HUDEP-2 (cell line): ENCODE measurements around the gene AMOTL2.

ENCODE experiments used
- DNase-seq, 76 experiments: peaks; one replicate each; lab custom pipeline; 2025; ENCODE audit not compliant: unreplicated experiment in 76 of 76; lab: John Stamatoyannopoulos, UW

Gene AMOTL2

GRCh38 chr3:134374105-134374790 lies at the start of gene AMOTL2:
Gene AMOTL2, minus strand, starts transcription at chr3:134374447. Its CDS starts 3,014 bp downstream, at chr3:134371433.
- peak in 16 of 76 experiments; percentile 3 to 26 (median 14) for DNase-seq

DNA sequence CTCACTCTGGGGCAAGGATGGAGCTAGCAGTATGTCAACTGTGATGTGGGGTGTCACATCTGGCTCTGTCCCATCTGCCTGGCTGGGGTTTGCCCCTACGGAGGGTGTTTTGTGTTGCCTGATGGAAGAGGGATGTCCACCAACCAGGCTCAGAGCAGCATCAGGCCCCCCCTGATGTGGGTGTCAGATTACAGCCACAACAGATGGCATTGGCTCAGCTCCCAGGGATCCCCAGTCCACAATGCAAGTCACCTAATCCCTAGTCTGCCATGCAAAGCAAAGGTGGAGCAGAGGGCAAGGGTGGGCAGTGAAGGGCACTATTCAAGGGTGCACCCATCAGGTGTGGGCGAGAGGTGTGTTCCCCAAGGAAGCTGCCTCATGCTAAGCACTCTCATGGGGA lies 48.9 kb upstream of the AMOTL2 start:
- DNase-seq = no peak

DNA sequence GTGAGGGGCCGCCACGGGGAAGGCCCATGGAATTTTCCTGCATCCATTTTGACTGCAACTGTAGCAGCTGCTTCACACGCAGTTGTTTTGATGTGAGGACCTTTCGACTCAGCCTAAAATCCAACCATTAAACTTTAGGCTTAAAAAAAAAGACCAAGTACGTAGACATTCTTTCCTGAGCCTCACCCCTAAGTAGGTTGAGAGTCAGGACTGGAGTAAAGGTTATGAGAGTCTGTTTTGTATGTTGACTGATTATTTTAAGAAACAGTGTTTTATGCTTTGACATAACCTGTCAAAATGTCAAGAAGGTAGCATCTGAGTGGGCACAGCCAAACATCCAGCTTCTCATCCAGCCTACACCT lies 45.7 kb upstream of the AMOTL2 start:
- DNase-seq = no peak

DNA sequence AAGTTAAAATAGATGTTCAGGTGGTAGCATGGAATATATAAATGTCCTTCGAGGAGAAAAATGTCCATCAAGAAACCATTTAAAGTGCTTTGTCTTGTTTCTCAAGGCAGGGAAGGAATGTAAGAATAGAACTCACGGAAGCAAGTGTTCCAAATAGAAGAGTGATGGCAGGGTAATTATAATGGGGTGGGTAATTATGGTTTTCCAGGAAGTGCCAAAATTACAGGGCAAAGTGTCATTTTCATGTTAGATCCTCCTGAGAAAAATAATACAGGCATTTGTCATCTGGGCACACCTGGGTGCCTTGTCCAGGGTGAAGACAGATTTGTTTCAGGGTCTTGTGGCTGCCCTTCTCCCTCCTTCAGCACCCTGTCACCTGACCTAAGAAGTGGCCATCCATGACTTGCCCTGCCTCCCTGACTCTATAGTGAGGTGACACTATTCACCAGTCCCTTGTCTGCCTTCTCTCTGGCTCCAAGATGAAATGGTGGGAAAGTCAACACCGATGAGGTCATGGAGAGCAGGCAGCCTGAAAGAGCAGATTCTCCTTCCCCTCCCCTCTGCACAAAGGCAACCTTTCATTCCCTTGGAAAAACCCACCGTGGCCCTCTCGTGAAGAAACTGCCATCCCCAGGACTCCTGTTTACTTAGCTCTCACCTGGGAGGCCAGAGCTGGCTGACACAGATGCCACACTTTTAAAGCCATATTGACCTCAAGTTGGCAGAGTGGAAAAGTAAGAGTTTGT lies 45.1 kb upstream of the AMOTL2 start:
- DNase-seq = no peak

GRCh38 chr3:134409041-134409440 lies 34.8 kb upstream of the AMOTL2 start:
- DNase-seq = no peak

DNA sequence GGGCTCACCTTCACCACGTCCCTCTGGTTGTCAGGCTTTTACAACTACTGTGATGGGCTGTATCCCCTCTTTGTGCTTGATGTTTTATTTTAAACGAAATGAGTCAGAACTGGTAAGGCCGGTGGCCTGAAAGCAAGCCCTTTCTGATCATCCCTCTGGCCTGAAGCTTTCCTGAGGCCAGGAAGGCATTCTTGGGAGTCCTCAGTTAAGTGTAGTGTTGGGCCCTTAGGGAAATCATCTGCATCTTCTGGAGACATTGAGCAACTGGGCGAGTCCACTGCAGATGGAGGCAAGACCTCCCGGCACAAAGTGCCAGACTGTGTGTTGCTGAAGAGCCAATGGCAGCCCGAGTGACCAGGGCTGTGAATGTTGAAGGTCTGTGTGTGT lies 33.0 kb upstream of the AMOTL2 start:
- DNase-seq = no peak

DNA sequence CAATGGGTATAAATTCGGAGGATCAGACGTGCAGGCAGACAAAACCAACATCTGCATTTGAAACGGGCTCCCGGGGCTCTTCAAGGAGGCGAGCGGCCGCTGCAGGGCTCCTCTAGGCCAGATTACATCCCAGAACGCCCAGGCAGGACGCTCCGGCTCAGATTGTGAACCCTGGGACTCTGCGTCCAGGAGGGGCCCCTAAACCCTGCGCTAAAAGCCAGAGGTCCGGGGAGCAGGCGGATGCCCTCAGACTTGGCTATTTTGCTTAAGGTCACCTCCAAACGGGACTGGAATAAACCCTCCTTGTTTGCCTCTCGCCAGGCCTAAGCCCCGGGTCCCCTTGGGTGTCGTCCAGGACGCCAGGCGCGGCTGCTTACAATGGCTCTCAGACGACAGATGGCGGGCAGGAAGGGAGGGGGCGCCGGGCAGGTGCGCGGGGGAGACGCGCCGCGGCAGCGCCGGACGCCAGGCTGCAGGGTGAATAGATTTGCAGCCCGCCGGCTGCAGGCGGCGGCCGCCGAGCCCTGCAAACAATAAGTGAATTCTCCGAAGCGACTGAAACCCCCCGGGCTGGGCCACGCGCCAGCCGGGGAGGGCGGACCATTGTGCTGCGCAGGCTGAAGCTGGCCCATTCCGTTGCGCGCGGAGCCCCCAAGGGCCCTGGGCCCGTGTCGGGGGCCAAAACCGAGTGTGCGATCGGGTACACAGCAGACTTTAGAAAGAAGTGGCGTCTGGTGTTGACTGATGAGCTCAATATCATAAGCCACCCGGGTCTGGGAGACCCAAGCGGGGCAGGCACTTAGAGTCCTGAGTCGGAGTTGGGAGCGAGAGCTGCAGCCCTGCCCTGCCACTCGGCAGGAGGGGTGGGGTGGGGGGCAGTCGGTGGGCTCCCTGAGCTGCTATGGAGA lies 32.3 kb upstream of the AMOTL2 start:
- DNase-seq = no peak

DNA sequence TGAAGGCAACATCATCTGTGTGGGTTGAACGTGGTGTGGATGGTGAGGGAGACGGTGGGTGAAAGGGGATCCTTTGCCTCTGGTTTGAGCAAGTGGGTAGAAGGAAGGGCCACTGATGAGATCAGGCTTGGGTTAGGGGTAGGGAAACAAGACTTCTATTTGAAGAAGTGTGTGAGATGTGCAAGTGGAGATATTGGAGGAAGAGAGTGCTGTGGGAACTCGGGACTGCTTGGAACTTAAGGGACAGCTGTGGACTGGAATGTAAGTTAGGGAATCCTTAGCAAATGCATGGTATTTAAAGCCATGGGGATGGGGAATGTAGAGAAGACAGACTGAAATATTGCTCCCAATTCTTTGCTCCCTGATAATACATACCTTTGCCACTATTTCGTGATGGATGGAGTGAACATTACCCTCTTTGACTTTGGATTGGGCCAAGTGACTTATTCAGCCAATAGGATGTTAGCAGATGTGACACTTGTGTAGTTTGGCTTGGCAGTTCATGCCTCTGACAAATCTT lies 30.2 kb upstream of the AMOTL2 start:
- DNase-seq = no peak

DNA sequence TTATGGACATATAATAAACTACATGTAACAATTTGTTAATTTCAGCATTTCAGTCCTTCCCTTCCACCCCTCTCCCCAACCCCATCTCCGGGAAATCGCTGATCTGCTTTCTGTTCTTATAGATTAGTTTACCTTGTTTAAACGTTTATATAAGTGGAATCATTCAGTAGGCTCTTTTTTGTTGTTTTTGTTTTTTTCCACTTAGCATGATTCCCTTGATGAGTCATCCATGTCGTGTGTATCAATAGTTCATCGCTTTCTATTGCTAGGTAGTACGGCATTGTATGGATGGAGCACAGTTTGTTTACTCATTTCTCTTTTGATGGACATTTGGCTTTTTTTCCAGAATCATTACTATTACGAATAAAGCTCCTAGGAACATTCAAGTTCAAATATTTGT lies 23.5 kb upstream of the AMOTL2 start:
- DNase-seq = no peak

GRCh38 chr3:134395103-134395502 lies 20.9 kb upstream of the AMOTL2 start:
- DNase-seq = no peak

DNA sequence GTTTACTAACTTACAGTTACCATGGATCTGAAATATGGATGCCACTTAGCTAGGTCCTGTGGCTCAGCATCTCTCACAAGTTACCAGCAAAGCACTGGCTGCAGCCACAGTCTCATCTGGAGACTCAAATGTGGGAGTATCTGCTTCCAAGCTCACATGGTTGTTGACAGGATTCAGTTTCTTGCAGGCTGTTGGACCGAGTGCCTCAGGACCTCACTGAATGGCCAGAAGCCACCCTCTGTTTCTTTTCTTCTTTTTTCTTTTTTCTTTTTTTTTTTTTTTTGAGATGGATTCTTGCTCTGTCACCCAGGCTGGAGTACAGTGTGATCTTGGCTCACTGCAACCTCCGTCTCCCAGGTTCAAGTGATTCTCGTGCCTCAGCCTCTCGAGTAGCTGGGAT lies 20.1 kb upstream of the AMOTL2 start:
- no peak for DNase-seq

GRCh38 chr3:134393074-134393473 lies 18.8 kb upstream of the AMOTL2 start:
- DNase-seq = no peak

- DNase-seq = peak in 3 of 76 experiments; percentile 14 to 35 (median 30)
Observed at GRCh38 chr3:134392336-134392983, 18.2 kb upstream of the AMOTL2 start.

DNA sequence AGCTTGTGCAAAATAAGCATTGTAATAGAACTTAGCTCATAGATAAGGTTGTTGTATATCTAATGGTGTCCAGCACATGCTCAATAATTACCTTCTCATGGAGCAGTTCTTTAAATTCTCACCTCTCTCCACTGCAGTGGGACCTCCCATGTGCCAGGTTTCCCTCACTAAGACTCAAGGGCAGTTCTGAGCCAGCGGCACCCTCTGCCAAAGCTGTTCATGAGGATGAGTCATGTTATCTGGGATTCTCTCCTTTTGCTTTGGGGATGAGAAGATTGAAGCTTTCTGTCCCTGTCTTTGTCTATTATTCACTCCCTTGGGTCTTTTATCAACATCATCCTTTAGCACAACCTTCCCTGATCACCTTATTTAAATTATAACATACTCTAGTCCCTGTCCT lies 15.6 kb upstream of the AMOTL2 start:
- DNase-seq = no peak

DNA sequence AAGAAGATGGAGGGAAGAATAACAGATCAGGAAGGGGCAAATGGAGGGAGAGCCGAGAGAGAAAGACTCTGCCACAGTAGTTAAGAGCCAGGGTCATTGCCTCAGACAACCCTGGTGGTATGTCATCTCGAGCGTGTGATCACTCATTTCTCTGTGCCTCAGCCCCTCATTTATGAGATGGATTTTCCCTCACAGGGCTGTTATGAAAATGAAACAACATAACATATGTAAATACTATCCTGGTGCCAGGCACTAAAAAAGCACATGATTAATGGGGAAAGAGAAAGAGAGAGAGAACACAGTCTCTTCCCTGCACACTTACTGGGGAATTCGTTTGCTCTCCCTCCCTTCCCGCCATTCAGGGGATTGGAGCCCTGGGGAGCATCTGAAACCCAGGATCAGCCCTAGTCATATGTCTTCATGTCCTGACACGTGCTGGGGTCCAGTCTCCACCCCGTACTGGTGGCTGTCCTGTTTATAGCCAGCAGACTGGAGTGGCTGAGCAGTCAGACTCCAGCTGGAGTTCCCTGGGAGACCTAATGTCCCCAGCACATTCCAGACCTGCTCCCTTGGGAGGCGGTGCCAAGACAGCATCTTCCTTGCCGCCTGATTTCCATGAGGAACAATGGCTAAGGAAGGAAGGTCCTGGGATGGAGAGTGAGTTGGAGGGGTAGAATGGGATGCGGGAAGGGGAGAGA lies 14.7 kb upstream of the AMOTL2 start:
- DNase-seq = no peak

DNA sequence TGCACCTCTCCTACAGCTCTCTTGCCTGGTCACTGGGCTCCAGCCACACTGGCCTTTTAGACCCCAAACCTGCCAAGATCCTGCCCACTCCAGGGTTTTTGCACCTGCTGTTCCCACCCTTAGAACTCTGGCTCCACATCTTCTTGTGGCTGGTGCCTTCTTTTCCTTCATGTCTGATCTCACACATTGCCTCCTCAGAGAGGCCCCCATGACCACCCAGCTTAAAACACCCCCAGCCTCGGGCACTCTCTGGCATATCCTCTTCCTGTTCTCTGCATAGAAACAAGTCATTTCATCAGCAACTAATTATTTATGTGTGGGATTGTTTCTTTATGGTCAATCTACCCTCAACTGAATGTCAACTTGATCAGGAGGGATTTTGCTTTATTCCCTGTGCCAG lies 14.0 kb upstream of the AMOTL2 start:
- DNase-seq = no peak

- DNase-seq = no peak
Observed at GRCh38 chr3:134387293-134387692, 13.0 kb upstream of the AMOTL2 start.

DNA sequence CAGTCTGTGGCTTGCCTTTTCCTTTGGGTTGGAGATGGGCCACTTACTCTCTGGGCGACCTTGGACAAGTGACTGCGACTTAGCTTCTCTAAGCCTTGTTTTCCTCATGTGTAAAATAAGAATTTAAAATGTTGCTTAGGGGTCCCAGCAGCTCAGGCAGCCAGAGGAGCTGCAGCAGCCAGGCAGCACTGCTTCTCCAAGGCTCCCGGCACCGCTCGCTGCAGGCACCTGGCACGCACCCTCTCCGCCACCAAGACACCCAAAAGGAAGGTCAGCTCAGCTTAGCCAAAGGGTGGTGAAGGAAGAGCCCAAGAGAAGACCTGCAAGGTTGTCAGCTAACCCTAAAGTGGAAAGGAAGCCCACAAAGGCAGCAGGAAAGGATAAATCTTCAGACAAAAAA lies 10.7 kb upstream of the AMOTL2 start:
- no peak for DNase-seq

GRCh38 chr3:134381831-134382442 lies 7.7 kb upstream of the AMOTL2 start:
- DNase-seq = no peak

DNA sequence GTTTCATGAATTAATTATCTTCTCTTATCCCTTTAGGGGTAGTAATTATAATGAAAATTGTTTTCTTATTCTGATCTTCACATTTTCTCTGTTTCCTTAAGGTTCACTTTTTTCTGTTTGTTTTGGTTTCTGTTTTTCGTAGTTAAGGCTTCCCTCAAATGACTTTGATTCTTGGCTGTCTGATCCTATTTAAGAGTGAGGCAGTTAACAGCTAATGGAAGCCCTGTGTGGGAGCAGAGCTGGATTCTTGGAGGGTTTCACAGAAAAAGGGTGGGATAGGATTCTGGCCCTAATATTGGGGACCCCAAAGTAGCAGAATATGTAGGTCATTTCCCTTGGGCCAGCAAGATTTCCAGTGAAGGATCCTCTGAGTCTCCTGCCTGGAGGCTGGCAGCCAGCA lies 6.8 kb upstream of the AMOTL2 start:
- no peak for DNase-seq
